Measurements from ENCODE around the gene WBP1L. TPM values are rescaled to one million over a fixed set of nuclear protein-coding genes. Genes with fewer than 3 reads are reported as not detected.
"Not testable (repeated sequence)": the region's sequence is repeated elsewhere in the genome, so short reads cannot be mapped to it uniquely, and the experiment has no call there.

Gene WBP1L
- total RNA-seq, 1 donor from 2014 or later = 80.8 TPM

GRCh38 chr10:102757323-102757722 is 13.6 kb downstream of the WBP1L start:
- TF ChIP-seq POLR2A (IDR thresholded peaks at IDR 0.05) (no peak), CTCF (IDR thresholded peaks at IDR 0.05) (no peak), POLR2AphosphoS5 (IDR thresholded peaks at IDR 0.05; ENCODE audit: insufficient read depth in 1 of 2, low read depth in 1 of 2) (no peak)
- Histone ChIP-seq H3K4me3 (no peak overlapping the region), H3K27me3 (no peaks in the 10 kb centered on the region), H3K9me3 (no peaks in the 10 kb centered on the region), H3K36me3 (no peaks in the 10 kb centered on the region), H3K4me1 (peaks cover 61% of the 10 kb centered on the region), H3K27ac (peak overlapping the region; percentile 78)
- intact Hi-C loops (cut with DNase I) = no loop called here
- DNase-seq (ENCODE audit: extremely low spot score in 2 of 2) = no peak

- H3K4me3 ChIP-seq = peak overlapping the region in 1 of 2 donors; percentile 30
- intact Hi-C loops (cut with DNase I) = no loop called here
- H3K27me3 ChIP-seq = no peaks in the 10 kb centered on the region
- no peak for DNase-seq (ENCODE audit: extremely low spot score in 2 of 2)
- TF ChIP-seq POLR2A (IDR thresholded peaks at IDR 0.05) (no peak), POLR2AphosphoS5 (IDR thresholded peaks at IDR 0.05; ENCODE audit: insufficient read depth in 1 of 2, low read depth in 1 of 2) (no peak), CTCF (IDR thresholded peaks at IDR 0.05) (no peak)
- peaks cover 57% of the 10 kb centered on the region for H3K4me1 ChIP-seq
- peak overlapping the region; percentile 81 for H3K27ac ChIP-seq
- no peaks in the 10 kb centered on the region for H3K36me3 ChIP-seq
- H3K9me3 ChIP-seq = no peaks in the 10 kb centered on the region
These were observed 14.6 kb downstream of the WBP1L start for GRCh38 chr10:102758240-102758932.

GRCh38 chr10:102758933-102759262 is 15.2 kb downstream of the WBP1L start:
- H3K27me3 ChIP-seq; DNase-seq (ENCODE audit: extremely low spot score in 2 of 2); intact Hi-C loops (cut with DNase I); H3K9me3 ChIP-seq; H3K36me3 ChIP-seq: not testable (repeated sequence)
- H3K27ac ChIP-seq = peak overlapping the region; percentile 81
- H3K4me3 ChIP-seq = peak overlapping the region in 1 of 2 donors; percentile 30
- peaks cover 60% of the 10 kb centered on the region for H3K4me1 ChIP-seq
- TF ChIP-seq POLR2A (IDR thresholded peaks at IDR 0.05) (peak in 1 of 2 donors; percentile 22), POLR2AphosphoS5 (IDR thresholded peaks at IDR 0.05; ENCODE audit: insufficient read depth in 1 of 2, low read depth in 1 of 2) (peak in 1 of 2 donors; percentile 47)

- no peak for TF ChIP-seq POLR2AphosphoS5 (IDR thresholded peaks at IDR 0.05; ENCODE audit: insufficient read depth in 1 of 2, low read depth in 1 of 2)
- TF ChIP-seq POLR2A (IDR thresholded peaks at IDR 0.05) = no peak
- intact Hi-C loops (cut with DNase I) = no loop called here
- Histone ChIP-seq H3K27ac (peak overlapping the region; percentile 81), H3K9me3 (no peaks in the 10 kb centered on the region), H3K36me3 (no peaks in the 10 kb centered on the region), H3K27me3 (no peaks in the 10 kb centered on the region), H3K4me1 (peaks cover 60% of the 10 kb centered on the region), H3K4me3 (no peak overlapping the region)
- DNase-seq (ENCODE audit: extremely low spot score in 2 of 2) = no peak
These were observed 15.9 kb downstream of the WBP1L start for GRCh38 chr10:102759497-102760210.

GRCh38 chr10:102761981-102762380 is 18.2 kb downstream of the WBP1L start:
- H3K27ac ChIP-seq = no peak overlapping the region
- no peak for DNase-seq (ENCODE audit: extremely low spot score in 2 of 2)
- intact Hi-C loops (cut with DNase I) = no loop called here

More at GRCh38 chr10:102761981-102762380, 18.2 kb downstream of the WBP1L start:
- H3K4me3 ChIP-seq = no peak overlapping the region
- no peaks in the 10 kb centered on the region for H3K36me3 ChIP-seq
- TF ChIP-seq CTCF (IDR thresholded peaks at IDR 0.05) (no peak), POLR2AphosphoS5 (IDR thresholded peaks at IDR 0.05; ENCODE audit: insufficient read depth in 1 of 2, low read depth in 1 of 2) (no peak), POLR2A (IDR thresholded peaks at IDR 0.05) (no peak)
- H3K4me1 ChIP-seq = peaks cover 69% of the 10 kb centered on the region
- no peaks in the 10 kb centered on the region for H3K9me3 ChIP-seq
- H3K27me3 ChIP-seq = no peaks in the 10 kb centered on the region

Data from vagina (tissue), 2 donors.